Kasumi-1 (cell line): ENCODE measurements around the gene OXNAD1.

Source experiments
- DNase-seq, 2 experiments: peaks; one replicate each; lab custom pipeline; 2025; lab: John Stamatoyannopoulos, UW

OXNAD1 gene

DNA sequence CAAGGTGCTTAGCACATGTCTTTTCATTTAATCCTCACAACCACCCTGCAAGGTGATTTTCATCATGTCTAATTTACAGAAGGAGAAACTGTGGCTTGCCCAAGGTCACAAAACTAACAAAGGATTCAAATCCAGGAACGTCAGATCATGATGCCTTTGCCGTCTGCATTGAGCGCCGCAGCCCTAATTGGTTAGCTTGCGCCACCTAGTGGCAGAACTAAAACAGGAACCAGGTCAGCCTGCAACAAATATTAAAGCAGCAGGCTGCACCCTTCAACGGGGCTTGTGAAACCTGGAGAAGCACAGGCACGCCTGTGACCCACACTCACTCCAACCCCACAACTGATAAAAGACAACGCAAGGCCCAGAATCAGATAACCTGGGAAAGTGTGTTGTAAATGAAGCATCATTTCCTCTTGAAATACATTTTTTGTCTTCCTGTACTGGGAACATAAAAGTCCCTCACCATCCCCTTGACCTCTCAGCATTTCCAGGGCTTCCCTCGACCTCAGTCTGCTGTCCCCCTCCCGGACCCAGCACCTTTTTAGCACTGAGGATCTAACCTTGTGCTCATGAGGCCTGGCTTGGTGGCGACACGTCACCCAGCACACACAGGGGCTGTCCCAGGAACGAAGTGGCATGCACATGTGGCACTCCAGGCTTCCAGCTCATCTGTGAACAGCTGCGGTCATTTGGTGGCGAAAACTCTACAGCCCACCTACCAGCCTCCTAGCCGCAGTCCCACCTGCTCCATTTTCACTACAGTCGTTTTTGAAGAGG, 17.5 kb upstream of the OXNAD1 start:
- peak; percentile 86 to 89 for DNase-seq

- no peak for DNase-seq
Measured at GRCh38 chr3:16248556-16248955, 16.5 kb upstream of the OXNAD1 start.

DNA sequence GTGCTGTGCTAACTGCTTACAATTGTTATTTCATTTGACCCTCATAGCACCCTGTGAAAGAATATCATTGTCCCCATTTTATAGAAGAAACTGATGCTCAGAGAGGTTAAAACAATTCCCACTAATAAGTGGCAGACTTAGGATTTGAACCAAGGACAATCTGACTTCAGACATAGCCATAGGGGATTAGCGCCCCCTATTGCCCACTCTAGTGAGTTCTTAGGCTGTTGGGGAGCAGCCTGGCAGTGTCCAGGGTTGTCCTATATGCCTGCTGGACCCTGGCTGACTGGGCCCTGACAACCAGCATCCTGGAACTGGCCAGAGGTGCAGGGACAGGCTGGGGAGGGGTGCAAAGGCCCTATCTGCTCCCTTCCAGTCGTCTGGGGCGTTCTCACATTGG, 15.7 kb upstream of the OXNAD1 start:
- DNase-seq, result peak in 1 of 2 experiments; percentile 24

- DNase-seq, result no peak
Measured at GRCh38 chr3:16249886-16250285, 15.1 kb upstream of the OXNAD1 start.

DNA sequence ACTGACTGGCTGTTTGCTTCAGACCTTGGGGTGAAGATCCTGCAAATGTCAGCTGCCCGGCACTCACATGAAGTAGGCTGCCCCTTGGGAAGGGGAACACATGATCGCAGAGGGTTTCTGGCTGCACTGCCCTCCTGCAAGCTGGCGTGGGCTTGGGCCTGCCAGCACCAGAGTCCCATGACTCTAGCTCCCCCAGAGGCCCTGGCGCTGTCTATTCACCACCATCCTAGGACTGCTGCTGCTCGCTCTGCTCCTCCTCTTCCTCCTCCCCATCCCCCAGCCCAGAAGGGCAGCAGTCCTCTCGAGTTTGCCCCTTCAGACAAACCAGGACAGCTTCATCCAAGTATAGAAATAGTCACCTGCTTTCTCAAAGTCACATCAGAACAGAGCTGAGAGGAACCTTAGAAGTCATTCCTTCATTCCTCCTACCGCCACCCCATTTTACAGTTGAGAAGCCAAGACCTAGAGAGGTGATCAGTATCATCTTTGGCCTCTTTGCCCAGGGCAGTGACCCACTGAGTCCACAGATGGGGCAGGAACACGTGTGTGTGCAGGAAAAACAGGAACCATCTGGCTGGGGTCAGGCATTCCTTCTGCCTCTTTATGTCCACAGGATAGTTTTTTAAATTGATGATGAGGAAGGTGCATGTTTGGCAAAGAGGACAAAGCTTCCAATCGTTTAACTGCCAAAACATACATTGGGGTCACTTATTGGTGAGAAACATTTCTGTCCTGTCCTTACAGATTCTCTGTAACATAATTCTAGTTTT, 13.5 kb upstream of the OXNAD1 start:
- DNase-seq, result no peak

DNA sequence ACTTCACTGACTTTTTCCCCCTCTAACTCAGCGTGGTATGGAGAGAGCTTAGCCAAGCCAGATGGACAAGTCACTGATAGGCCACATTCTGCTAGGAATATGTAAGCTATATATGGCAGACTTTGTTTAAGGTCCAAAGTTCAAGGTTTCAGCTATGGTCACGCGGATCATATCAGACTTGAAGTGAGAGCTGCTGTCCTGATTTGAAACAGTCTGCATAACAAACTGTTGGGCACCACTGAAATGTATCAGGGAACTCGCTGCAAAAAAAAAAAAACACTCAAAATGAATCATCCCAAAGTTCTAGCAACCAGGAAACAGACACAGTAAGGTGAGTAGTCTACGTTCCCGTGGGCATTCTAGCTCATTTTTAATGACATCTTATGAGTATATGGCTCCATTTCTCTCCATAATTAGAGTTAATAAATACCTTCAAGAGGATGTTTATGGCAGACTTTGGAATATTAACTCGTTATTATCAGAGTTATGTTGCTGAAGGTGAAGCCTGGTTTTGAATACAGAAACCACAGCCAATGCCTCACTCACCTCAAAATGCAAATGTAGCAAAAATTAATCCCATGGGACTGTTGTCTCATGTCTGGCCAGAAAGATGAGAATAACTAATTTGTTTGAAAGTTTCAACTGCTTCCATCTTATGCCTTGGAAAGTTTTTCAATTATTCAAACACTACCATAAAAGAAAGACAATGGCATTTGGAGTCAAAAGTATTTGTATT, 12.6 kb upstream of the OXNAD1 start:
- DNase-seq, result no peak

DNA sequence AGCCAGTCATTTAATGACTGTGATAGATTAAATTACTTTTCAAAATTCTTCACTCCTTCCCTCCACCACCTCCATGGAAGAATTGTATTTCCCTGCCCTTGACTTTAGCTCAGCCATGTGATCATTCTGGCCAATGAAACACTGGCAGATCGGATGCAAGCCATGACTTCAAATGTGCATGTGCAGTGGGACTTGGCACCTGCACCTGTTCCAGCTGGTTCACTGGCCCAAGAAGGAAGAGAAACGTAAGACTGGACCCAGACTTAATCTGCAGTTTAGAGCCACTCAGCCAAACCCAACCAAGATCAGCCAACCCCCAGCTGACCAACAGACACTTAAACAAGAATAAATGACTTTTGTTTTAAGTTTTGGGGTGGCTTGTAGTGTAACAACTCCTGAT, 12.0 kb upstream of the OXNAD1 start:
- no peak for DNase-seq

GRCh38 chr3:16253601-16254000, 11.4 kb upstream of the OXNAD1 start:
- DNase-seq, result peak; percentile 93 to 96

GRCh38 chr3:16254916-16255315, 10.1 kb upstream of the OXNAD1 start:
- DNase-seq, result peak; percentile 42 to 65

DNA sequence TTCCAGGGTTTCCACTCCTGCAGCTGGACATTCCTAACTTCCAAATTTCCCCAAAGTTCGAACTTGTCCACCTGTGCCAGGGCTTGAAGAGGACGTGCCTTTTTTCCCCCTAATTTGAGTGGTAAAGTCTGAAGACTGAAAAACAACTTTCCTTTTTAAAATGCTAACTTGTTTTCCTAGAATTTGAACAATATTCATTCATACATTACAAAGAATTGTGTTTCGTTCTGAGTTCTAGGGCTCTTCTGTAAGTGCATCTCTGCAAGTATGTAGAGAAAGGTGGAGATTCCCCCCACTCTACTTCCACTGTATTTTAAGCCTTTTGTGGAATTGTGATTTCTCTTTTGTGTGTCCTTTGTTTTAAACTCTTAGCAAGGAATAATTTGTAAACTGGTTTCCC, 9.7 kb upstream of the OXNAD1 start:
- DNase-seq, result no peak

GRCh38 chr3:16255726-16256125, 9.3 kb upstream of the OXNAD1 start:
- no peak for DNase-seq

DNA sequence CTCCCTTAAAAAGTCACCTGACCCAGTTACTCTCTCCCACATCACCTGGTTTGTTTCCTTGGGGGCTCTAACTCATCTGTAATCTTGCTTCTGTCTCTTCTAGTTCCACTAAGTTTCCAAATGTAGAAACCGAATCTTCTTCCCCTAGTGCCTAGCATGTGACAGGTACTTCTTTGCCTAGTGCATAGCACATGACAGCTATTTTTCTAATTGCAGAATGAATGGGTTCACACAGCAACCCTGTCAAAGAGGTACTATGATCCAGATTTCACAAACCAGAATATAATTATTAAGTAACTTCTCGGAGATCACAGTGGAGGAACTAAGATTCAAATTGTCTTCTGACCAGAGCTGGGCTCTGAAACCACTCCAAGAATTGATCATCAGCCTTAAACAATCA, 7.7 kb upstream of the OXNAD1 start:
- DNase-seq, result no peak

- no peak for DNase-seq
Measured at GRCh38 chr3:16258177-16258576, 6.8 kb upstream of the OXNAD1 start.

- DNase-seq, result no peak
Measured at GRCh38 chr3:16258866-16259265, 6.1 kb upstream of the OXNAD1 start.

DNA sequence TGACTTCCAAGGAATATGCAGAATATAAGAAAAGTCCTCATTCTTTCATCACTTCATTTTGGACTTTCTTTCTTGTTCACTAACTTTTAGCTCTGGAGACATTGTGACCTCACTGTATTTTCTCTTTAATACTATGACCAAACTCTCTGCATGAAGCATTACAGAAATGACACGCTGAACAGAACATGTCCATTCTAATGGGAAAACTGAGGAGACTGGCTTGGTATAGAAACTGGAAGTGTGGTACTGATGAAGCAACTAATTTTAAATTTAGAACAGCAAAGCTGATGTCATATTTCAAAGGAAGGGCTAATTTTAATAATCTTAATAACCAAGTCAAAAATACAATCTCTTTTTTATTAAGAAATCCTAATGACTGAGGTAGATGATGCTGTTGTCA, 5.0 kb upstream of the OXNAD1 start:
- DNase-seq, result no peak

GRCh38 chr3:16262174-16262573, 2.8 kb upstream of the OXNAD1 start:
- DNase-seq, result peak in 1 of 2 experiments; percentile 12

- DNase-seq, result peak in 1 of 2 experiments; percentile 88
Measured at GRCh38 chr3:16264174-16264707, 771 bp upstream of the OXNAD1 start.

DNA sequence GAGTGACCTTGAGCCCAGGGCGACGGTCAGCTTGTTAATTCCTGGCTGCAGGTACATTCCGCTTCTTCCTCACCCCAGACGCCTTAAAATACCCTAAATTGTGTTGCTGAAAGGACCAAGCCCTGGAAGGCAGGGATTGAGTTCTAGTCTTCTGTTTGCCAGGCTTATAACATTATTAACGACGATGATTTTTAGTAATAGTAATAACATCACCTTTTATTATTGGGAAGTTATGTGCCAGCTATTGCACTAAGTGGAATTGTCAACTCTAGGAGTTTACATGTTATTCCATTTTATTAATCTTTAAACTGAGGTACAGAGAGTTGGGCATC, 409 bp downstream of the OXNAD1 start:
- DNase-seq, result no peak

DNA sequence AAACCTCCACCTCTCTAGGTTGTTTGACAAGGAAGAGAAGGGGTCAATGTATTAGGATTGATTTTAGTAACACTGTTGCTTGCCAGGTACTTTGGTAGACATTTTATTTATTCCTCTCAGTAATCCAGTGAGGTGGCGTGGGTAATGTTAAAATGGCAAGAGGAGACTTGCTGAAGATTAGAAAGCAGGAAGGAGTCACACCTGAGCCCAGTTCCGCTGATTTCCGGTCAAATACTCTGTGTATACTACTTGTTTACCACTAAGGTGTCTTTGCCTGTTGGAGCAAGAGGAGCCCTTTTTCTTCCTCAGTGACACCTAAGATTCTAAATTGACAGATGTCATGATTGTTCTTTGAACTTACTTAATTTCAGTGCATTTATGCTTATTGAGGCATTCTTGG, 1.7 kb downstream of the OXNAD1 start:
- no peak for DNase-seq

GRCh38 chr3:16270855-16271254, 5.8 kb downstream of the OXNAD1 start:
- no peak for DNase-seq

DNA sequence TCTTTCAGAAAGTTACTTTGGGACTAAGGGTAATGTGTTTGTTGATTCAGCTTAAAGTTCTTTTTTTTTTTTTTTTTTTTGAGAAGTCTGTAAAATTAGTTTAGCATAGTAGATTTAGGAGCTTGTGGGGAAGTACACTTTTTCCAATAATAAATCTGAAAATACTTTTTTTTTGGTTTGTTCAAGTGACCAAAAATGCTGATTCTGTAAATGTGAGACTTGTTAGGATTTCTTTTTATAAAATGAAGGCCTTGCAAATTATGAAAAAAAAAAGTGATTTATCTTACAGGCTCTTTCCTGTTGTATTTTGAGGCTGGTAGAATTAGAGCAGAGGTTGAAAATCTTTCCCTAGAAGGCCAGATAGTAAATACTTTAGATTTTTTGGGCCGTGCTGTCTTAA, 7.6 kb downstream of the OXNAD1 start:
- no peak for DNase-seq

GRCh38 chr3:16273867-16274266, 8.9 kb downstream of the OXNAD1 start:
- no peak for DNase-seq

DNA sequence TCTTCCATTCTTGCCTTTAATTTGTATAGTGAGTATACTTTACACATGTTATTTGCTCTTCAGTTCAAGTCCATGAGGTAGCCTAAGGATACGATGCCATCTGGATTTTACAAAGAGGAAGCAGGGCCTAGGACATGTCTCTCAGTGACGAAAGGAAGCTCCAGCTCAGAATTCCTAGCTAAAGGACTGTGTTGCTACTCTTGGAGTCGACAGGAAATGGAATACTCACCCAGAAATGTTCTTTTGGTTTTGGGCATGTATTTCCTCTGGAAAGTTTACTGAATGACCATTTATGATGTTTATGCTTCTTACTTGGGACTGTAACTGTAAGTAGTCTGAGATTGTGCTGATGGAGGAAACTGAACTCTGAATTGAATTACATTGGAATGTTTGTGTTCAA, 12.5 kb downstream of the OXNAD1 start:
- DNase-seq, result no peak
